Dendritic cell treated with granulocyte-macrophage colony-stimulating factor and Interleukin-4, amounts not matched to agents 40 ng/mL and 50 ng/mL, for 4 days (primary cell): ENCODE results near the gene USP46.

Experiments
- H3K27ac Mint-ChIP-seq: one replicate; pipeline ENCODE4 v1.8.0; 2022; ENCODE audit warnings: mild to moderate bottlenecking, mixed read lengths
- H3K27me3 Mint-ChIP-seq: one replicate; pipeline ENCODE4 v1.8.0; 2022; ENCODE audit warnings: mild to moderate bottlenecking, mixed read lengths
- H3K36me3 Mint-ChIP-seq: one replicate; pipeline ENCODE4 v1.8.0; 2022; ENCODE audit warnings: low read depth, mixed read lengths
- H3K4me1 Mint-ChIP-seq: one replicate; pipeline ENCODE4 v1.8.0; 2022; ENCODE audit warnings: low read depth, mixed read lengths
- H3K4me3 Mint-ChIP-seq: one replicate; pipeline ENCODE4 v1.8.0; 2022; ENCODE audit warnings: mild to moderate bottlenecking, moderate library complexity, mixed read lengths
- H3K9me3 Mint-ChIP-seq: one replicate; pipeline ENCODE4 v1.8.0; 2022; ENCODE audit warnings: mixed read lengths
- intact Hi-C: fragments of 100-400 bp; cut with micrococcal nuclease; formaldehyde crosslinking; loops from one replicate; pipeline ENCODE4 v1.15.0; 2022

Gene USP46

DNA sequence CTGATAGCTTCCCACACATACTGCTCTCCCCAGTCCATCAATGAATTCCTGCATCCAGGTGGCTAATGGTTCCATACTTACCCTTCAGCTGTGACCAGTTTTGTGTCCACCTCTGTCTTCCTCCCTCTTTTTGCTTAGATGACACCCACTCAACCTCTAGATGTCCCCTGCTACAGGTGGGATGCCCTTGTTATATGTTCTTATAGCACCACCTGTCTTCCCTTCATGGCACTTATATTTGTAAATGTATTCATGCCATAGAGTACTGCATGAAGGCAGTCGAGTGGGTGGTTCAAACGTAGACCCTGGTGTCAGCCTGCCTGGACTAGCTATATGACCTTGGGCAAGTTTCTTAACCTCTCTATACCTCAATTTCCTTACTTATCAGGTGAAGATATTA is 6.5 kb upstream of the USP46 start:
- intact Hi-C loops: no loop called here
- H3K27ac Mint-ChIP-seq: no peak overlapping the region
- no peak overlapping the region for H3K4me3 Mint-ChIP-seq
- no peaks in the 10 kb centered on the region for H3K36me3 Mint-ChIP-seq
- peaks cover 24% of the 10 kb centered on the region for H3K4me1 Mint-ChIP-seq
- no peaks in the 10 kb centered on the region for H3K9me3 Mint-ChIP-seq
- H3K27me3 Mint-ChIP-seq: peaks cover 16% of the 10 kb centered on the region

DNA sequence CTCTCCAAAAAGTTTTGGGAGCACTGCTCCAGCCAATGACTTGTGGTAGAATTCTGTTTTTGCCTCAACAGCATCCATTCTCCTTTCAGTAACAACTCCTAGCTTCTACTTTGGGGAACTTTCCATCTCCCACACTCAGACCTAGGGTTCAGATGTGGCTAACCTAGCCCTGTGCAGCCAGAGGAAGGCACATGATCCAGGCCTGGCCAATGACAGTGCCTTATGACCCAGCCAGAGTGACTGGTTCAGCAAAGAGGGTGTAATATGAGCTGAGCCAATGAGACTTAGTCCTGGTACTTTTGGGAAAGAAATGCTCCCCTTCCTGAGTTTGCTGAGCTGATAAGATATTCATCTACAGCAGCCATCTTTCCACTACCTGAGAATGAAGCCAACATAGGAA is 5.4 kb upstream of the USP46 start:
- intact Hi-C loops: no loop called here
- no peak overlapping the region for H3K27ac Mint-ChIP-seq

GRCh38 chr4:52661966-52662690 is 3.0 kb upstream of the USP46 start:
- H3K4me1 Mint-ChIP-seq: peaks cover 46% of the 10 kb centered on the region

More for the DNA sequence above, 5.4 kb upstream of the USP46 start:
- no peak overlapping the region for H3K4me3 Mint-ChIP-seq
- peaks cover 32% of the 10 kb centered on the region for H3K4me1 Mint-ChIP-seq
- H3K9me3 Mint-ChIP-seq: no peaks in the 10 kb centered on the region
- peaks cover 4% of the 10 kb centered on the region for H3K36me3 Mint-ChIP-seq
- H3K27me3 Mint-ChIP-seq: peaks cover 20% of the 10 kb centered on the region

DNA sequence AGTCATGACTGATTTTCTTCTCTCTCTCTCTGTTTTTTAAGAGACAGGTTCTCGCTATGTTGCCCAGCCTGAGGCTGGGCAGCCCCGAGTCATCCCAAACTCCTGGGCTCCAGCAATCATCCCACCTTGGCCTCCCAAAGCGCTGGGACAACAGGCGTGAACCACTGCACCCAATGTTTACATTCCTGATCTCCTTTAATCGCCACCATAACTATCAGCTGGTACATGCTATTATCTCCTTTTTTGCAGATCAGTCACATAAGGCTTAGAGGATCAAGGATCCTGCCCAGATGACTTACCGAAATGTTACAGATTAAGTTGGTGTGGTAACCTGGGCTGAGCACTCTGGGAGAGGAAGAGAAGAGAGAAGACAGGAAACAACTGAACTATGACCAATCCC is 1.5 kb upstream of the USP46 start:
- peaks cover 4% of the 10 kb centered on the region for H3K36me3 Mint-ChIP-seq
- peaks cover 10% of the 10 kb centered on the region for H3K27me3 Mint-ChIP-seq
- H3K4me3 Mint-ChIP-seq: no peak overlapping the region
- intact Hi-C loops: no loop called here
- H3K9me3 Mint-ChIP-seq: no peaks in the 10 kb centered on the region
- H3K27ac Mint-ChIP-seq: no peak overlapping the region
- H3K4me1 Mint-ChIP-seq: peaks cover 54% of the 10 kb centered on the region

More at GRCh38 chr4:52661966-52662690, 3.0 kb upstream of the USP46 start:
- Mint-ChIP-seq H3K27ac (no peak overlapping the region), H3K9me3 (no peaks in the 10 kb centered on the region), H3K27me3 (peaks cover 14% of the 10 kb centered on the region), H3K36me3 (peaks cover 4% of the 10 kb centered on the region), H3K4me3 (no peak overlapping the region)
- intact Hi-C loops: no loop called here

DNA sequence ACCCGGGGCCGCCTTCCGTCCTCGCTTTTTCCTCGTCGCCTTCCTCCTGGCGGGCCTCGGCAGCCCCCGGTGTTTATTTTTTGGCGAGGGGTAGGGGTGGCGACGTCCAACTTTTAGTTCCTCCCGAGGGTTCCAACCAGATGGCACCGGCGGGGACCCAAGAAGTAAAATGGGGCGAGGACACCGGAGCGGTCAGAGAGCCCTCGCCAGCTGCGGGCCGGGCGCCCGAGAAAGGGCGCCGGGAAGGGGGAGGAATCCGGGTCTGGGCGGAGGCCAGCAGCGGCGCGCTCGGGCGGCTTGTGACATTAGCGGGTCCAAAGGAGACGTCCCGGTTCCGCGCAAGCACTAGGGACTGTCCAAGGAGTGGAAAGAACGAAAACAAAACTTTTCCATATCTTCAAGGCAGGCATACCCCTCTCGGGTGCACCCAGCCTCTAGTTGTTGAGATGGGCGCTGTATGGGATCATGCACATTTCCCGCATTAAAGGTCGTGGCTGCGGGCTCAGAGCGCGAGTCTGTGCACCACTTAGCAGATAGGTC is 691 bp upstream of the USP46 start:
- Mint-ChIP-seq H3K27ac (peak overlapping the region; percentile 80), H3K4me1 (peaks cover 54% of the 10 kb centered on the region), H3K9me3 (no peaks in the 10 kb centered on the region), H3K36me3 (peaks cover 4% of the 10 kb centered on the region), H3K27me3 (peaks cover 6% of the 10 kb centered on the region), H3K4me3 (peak overlapping the region; percentile 83)
- intact Hi-C loops: loop anchor here (5.0 to 10.0 kb wide), 2 partner anchors 58 to 205 kb away; partner anchors contain the start of gene RASL11B

- intact Hi-C loops: loop anchor here (5.0 to 10.0 kb wide), 2 partner anchors 59 to 206 kb away; partner anchors contain the start of gene RASL11B
- H3K4me3 Mint-ChIP-seq: peak overlapping the region; percentile 83
- H3K27ac Mint-ChIP-seq: peak overlapping the region; percentile 80
- H3K4me1 Mint-ChIP-seq: peaks cover 49% of the 10 kb centered on the region
- peaks cover 4% of the 10 kb centered on the region for H3K36me3 Mint-ChIP-seq
- H3K27me3 Mint-ChIP-seq: peaks cover 6% of the 10 kb centered on the region
- H3K9me3 Mint-ChIP-seq: no peaks in the 10 kb centered on the region
These were observed 480 bp downstream of the USP46 start for GRCh38 chr4:52658641-52659000.

GRCh38 chr4:52657618-52658501 is 1.2 kb downstream of the USP46 start:
- Mint-ChIP-seq H3K27ac (no peak overlapping the region), H3K27me3 (peaks cover 6% of the 10 kb centered on the region), H3K36me3 (peaks cover 4% of the 10 kb centered on the region), H3K9me3 (no peaks in the 10 kb centered on the region), H3K4me1 (peaks cover 49% of the 10 kb centered on the region), H3K4me3 (peak overlapping the region; percentile 60)
- intact Hi-C loops: loop anchor here (5.0 to 10.0 kb wide), 2 partner anchors 59 to 207 kb away; partner anchors contain the start of gene RASL11B

GRCh38 chr4:52657292-52657617 is 1.8 kb downstream of the USP46 start:
- Mint-ChIP-seq H3K27me3 (peaks cover 6% of the 10 kb centered on the region), H3K36me3 (peaks cover 4% of the 10 kb centered on the region), H3K9me3 (no peaks in the 10 kb centered on the region), H3K4me1 (peaks cover 44% of the 10 kb centered on the region), H3K27ac (no peak overlapping the region), H3K4me3 (no peak overlapping the region)
- intact Hi-C loops: loop anchor here (5.0 to 10.0 kb wide), 2 partner anchors 60 to 208 kb away; partner anchors contain the start of gene RASL11B

DNA sequence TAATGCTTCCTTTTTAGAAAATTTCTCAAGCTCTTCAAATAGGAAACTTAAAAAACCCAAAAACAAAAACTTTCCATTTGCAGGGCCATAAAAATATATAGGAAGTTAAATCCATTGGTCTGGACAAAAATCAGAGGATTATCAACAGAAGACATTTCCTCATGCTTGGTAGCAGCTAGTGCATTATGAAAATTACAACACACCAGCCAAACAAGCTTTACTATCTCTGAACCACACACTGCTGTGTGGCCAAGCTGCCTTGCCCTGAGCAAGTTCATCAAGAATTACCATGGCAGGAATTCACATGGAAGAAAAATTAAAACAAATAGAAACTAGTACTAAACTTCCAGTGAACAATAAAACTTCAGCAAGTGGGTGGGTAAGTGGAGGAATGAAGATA is 3.6 kb downstream of the USP46 start:
- Mint-ChIP-seq H3K4me1 (peaks cover 29% of the 10 kb centered on the region), H3K27ac (no peak overlapping the region), H3K9me3 (no peaks in the 10 kb centered on the region), H3K36me3 (peaks cover 4% of the 10 kb centered on the region), H3K4me3 (no peak overlapping the region), H3K27me3 (peaks cover 3% of the 10 kb centered on the region)
- intact Hi-C loops: loop anchor here (5.0 to 10.0 kb wide), 2 partner anchors 62 to 209 kb away; partner anchors contain the start of gene RASL11B

- no peaks in the 10 kb centered on the region for H3K27me3 Mint-ChIP-seq
- H3K9me3 Mint-ChIP-seq: no peaks in the 10 kb centered on the region
- peaks cover 21% of the 10 kb centered on the region for H3K4me1 Mint-ChIP-seq
- H3K27ac Mint-ChIP-seq: no peak overlapping the region
- intact Hi-C loops: loop anchor here (10.0 kb wide), 1 partner anchor 213 kb away; the partner anchor contains the start of gene RASL11B
- no peaks in the 10 kb centered on the region for H3K36me3 Mint-ChIP-seq
- no peak overlapping the region for H3K4me3 Mint-ChIP-seq
These were observed 7.0 kb downstream of the USP46 start for GRCh38 chr4:52651996-52652672.

DNA sequence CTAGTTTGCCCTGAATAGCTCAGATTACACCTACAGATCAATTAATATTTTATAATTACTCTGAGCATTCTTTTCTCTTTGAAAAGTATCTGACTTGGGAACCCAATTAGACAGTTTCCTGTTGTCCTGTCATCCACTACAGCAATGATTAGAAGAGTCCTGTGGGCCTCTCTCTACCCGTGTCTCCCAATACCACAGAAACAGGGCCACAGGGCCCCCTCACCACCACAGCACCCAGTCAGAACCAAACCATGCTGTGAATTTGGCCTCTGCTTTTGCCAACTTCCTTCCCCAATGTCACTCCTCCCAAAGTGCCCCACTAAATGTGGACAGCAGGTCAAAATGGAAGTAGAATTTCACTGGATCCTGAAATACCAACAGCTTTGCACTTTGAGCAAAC is 10.3 kb downstream of the USP46 start:
- peaks cover 21% of the 10 kb centered on the region for H3K4me1 Mint-ChIP-seq
- no peak overlapping the region for H3K27ac Mint-ChIP-seq
- H3K36me3 Mint-ChIP-seq: no peaks in the 10 kb centered on the region
- no peak overlapping the region for H3K4me3 Mint-ChIP-seq
- H3K9me3 Mint-ChIP-seq: no peaks in the 10 kb centered on the region
- intact Hi-C loops: no loop called here
- no peaks in the 10 kb centered on the region for H3K27me3 Mint-ChIP-seq

GRCh38 chr4:52646741-52647140 is 12.4 kb downstream of the USP46 start:
- Mint-ChIP-seq H3K27me3 (no peaks in the 10 kb centered on the region), H3K36me3 (no peaks in the 10 kb centered on the region), H3K4me1 (peaks cover 21% of the 10 kb centered on the region), H3K9me3 (no peaks in the 10 kb centered on the region), H3K4me3 (no peak overlapping the region), H3K27ac (no peak overlapping the region)
- intact Hi-C loops: no loop called here

DNA sequence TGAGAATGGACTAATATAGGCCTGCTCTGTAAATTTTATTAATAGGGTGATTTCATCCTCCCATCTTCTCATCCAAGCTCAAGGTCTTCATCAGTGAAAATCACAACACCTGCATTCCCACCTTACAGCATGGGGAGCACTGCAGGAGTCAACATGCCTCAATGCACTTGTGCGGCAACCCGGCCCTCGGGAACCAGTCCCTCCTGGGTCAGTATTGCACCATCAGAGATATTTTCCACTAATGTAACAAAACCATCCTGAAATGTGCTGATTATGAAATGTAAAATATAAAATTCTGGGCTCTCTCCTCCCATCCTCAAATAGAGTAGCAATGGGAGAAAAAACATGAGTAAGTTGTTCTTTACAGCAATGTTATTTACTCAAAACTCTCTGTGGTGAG is 13.0 kb downstream of the USP46 start:
- intact Hi-C loops: no loop called here
- Mint-ChIP-seq H3K27me3 (no peaks in the 10 kb centered on the region), H3K9me3 (no peaks in the 10 kb centered on the region), H3K4me1 (peaks cover 21% of the 10 kb centered on the region), H3K4me3 (no peak overlapping the region), H3K27ac (no peak overlapping the region), H3K36me3 (no peaks in the 10 kb centered on the region)
